B cell (primary cell): Measurements from ENCODE around the gene ZNF302. TPM values are rescaled to one million over a fixed set of nuclear protein-coding genes. Genes with fewer than 3 reads are reported as not detected.
"Not testable (repeated sequence)": the region's sequence is repeated elsewhere in the genome, so short reads cannot be mapped to it uniquely, and the experiment has no call there.

Experiments used
- ATAC-seq: fragments of 200-7000 bp; cut with Tn5 transposase; one replicate; pipeline ENCODE4 v1.10.0; 2021; ENCODE audit warnings: low read depth, mild to moderate bottlenecking, moderate number of reproducible peaks, moderate library complexity
- CTCF ChIA-PET: fragments of 350-600 bp; sonication (Branson Sonifier 250); formaldehyde crosslinking; loops from one replicate; lab custom pipeline; 2021; ENCODE audit warnings: antibody characterized with exemption, inconsistent platforms; lab: Charles Lee
- POLR2A ChIA-PET: fragments of 350-600 bp; sonication (Branson Sonifier 250); formaldehyde crosslinking; loops from one replicate; lab custom pipeline; 2021; ENCODE audit warnings: antibody characterized with exemption; lab: Charles Lee
- DNase-seq: peaks from one replicate; pipeline ENCODE4 v3.0.0; 2013
- H2AFZ ChIP-seq: 2 replicates; pipeline ENCODE4 v1.6.1; 2012; ENCODE audit warnings: mild to moderate bottlenecking, low read depth, low read length; ENCODE audit not compliant: insufficient read depth, poor library complexity, severe bottlenecking
- H3K27ac ChIP-seq, 2 donors: 1 replicate in 1 of 2; 2 replicates in 1 of 2; pipeline ENCODE4 v1.5.1; 2012 to 2013; ENCODE audit warnings: low read length in 2 of 2, mild to moderate bottlenecking in 2 of 2, moderate library complexity in 1 of 2
- H3K27me3 ChIP-seq, 4 experiments: fragments of 200-600 bp in 1 of 4; sonication (generic) in 1 of 4; replicated peaks in 1 of 4; 1 replicate in 2 of 4; 2 replicates in 2 of 4; pipeline versions ENCODE4 v1.6.1 to v1.7.0; 2013 to 2016; ENCODE audit warnings: low read length in 3 of 4, mild to moderate bottlenecking in 2 of 4, mixed read lengths in 1 of 4, moderate library complexity in 1 of 4; ENCODE audit not compliant: insufficient read depth in 4 of 4, control insufficient read depth in 3 of 4; ENCODE audit errors: control extremely low read depth in 1 of 4
- H3K36me3 ChIP-seq, 2 experiments: replicated peaks in 1 of 2; 1 replicate in 1 of 2; 2 replicates in 1 of 2; pipeline versions ENCODE4 v1.6.1 to v1.7.1; 2013; ENCODE audit warnings: low read length in 1 of 2; ENCODE audit not compliant: insufficient read depth in 2 of 2, control insufficient read depth in 1 of 2; ENCODE audit errors: control extremely low read depth in 1 of 2, extremely low read depth in 1 of 2
- H3K4me1 ChIP-seq, 2 donors: fragments of 200-600 bp in 1 of 2; sonication (generic) in 1 of 2; 1 replicate in 1 of 2; 2 replicates in 1 of 2; pipeline versions ENCODE4 v1.5.1 to v1.6.1; 2013 to 2017; ENCODE audit warnings: low read length in 2 of 2; ENCODE audit not compliant: control insufficient read depth in 2 of 2, insufficient read depth in 2 of 2
- H3K4me2 ChIP-seq: replicated peaks from 2 replicates; pipeline ENCODE3; 2012; ENCODE audit warnings: mild to moderate bottlenecking, low read depth, low read length; ENCODE audit not compliant: poor library complexity, severe bottlenecking
- H3K4me3 ChIP-seq, 5 experiments: fragments of 200-600 bp in 1 of 5; sonication (generic) in 1 of 5; 1 replicate in 3 of 5; 2 replicates in 2 of 5; pipeline versions ENCODE4 v1.5.1 to v1.7.0; 2011 to 2016; ENCODE audit warnings: low read length in 4 of 5, mild to moderate bottlenecking in 4 of 5, low read depth in 2 of 5, control low read depth in 1 of 5, moderate library complexity in 1 of 5; ENCODE audit not compliant: insufficient read depth in 1 of 5; ENCODE audit errors: control extremely low read depth in 1 of 5, extremely low read depth in 1 of 5
- H3K79me2 ChIP-seq: fragments of 200-600 bp; sonication (generic); one replicate; pipeline ENCODE4 v1.6.0; 2016; ENCODE audit warnings: low read length; ENCODE audit not compliant: control insufficient read depth, insufficient read depth
- H3K9ac ChIP-seq: fragments of 200-600 bp; sonication (generic); 2 replicates; pipeline ENCODE4 v1.6.1; 2017; ENCODE audit warnings: mild to moderate bottlenecking, low read length, moderate library complexity
- H3K9me3 ChIP-seq, 3 donors: one replicate each; pipeline versions ENCODE4 v1.6.1 to v1.7.1; 2013; ENCODE audit warnings: low read length in 2 of 3; ENCODE audit not compliant: control insufficient read depth in 2 of 3, insufficient read depth in 1 of 3; ENCODE audit errors: control extremely low read depth in 1 of 3
- H4K20me1 ChIP-seq: 2 replicates; pipeline ENCODE4 v1.6.0; 2012; ENCODE audit warnings: mild to moderate bottlenecking, low read length; ENCODE audit not compliant: insufficient read depth, control insufficient read depth, poor library complexity, severe bottlenecking
- H3K27ac Mint-ChIP-seq: one replicate; pipeline ENCODE4 v1.8.0; 2021; ENCODE audit warnings: mixed read lengths
- H3K27me3 Mint-ChIP-seq: one replicate; pipeline ENCODE4 v1.8.0; 2021; ENCODE audit warnings: mixed read lengths
- H3K4me1 Mint-ChIP-seq: one replicate; pipeline ENCODE4 v1.8.0; 2021; ENCODE audit warnings: mixed read lengths
- H3K4me3 Mint-ChIP-seq: one replicate; pipeline ENCODE4 v1.8.0; 2021; ENCODE audit warnings: mixed read lengths
- H3K9me3 Mint-ChIP-seq: one replicate; pipeline ENCODE4 v1.8.0; 2022; ENCODE audit warnings: mixed read lengths; ENCODE audit not compliant: insufficient read depth
- EZH2 ChIP-seq: IDR thresholded peaks from 2 replicates; pipeline ENCODE4 v1.6.1; 2012; ENCODE audit warnings: borderline replicate concordance, low read depth, mild to moderate bottlenecking, moderate library complexity, low read length; ENCODE audit not compliant: insufficient read depth, poor library complexity, severe bottlenecking
- WGBS: methylation state at CpG from one replicate; pipeline ENCODE4 v1.1.5; 2013; ENCODE audit warnings: missing lambda C conversion rate; ENCODE audit not compliant: insufficient coverage; 5-methylcytosine and 5-hydroxymethylcytosine counted together
- intact Hi-C: fragments of 100-400 bp; cut with micrococcal nuclease; formaldehyde crosslinking; loops from one replicate; pipeline ENCODE4 v1.10.0; 2022
- polyA plus RNA-seq: library from polyadenylated mRNA; depleted of rRNA; stranded (reverse); fragments of >200 nt; gene quantifications from 2 replicates; pipeline ENCODE4 v1.2.3, GENCODE V29; 2012
- total RNA-seq, 2 donors: library from RNA; stranded (reverse); fragments of 120-200 nt in 1 of 2; gene quantifications; 1 replicate in 1 of 2; 2 replicates in 1 of 2; pipeline versions ENCODE4 v1.2.3 to v1.2.4, GENCODE V29; 2013 to 2022
- TF ChIP-seq, protein P1 (sequence below): fragments of 200-600 bp; IDR thresholded peaks from one replicate; pipeline ENCODE4 v1.8.0; 2022; ENCODE audit warnings: antibody characterized with exemption, mild to moderate bottlenecking

ZNF302 gene
- total and polyA plus RNA-seq, 2 donors (not counting 1 experiment from before 2014, with no cell fraction given): 20.4 to 48.4 TPM

GRCh38 chr19:34681478-34681877 lies 4.0 kb downstream of the ZNF302 start:
- peaks cover 22% of the 10 kb centered on the region for H3K9me3 Mint-ChIP-seq

DNA sequence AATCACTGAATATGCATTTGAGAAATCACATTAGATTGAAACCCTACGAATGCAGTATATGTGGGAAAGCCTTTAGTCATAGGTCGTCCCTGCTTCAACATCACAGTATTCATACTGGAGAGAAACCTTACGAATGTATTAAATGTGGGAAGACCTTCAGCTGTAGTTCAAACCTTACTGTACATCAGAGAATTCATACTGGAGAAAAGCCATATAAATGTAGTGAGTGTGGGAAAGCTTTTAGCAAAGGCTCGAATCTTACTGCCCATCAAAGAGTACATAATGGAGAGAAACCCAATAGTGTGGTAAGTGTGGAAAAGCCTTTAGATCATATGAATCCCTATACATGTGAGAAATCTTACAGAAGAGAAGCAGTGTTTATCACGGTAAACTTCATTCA lies 7.8 kb downstream of the ZNF302 start:
- H3K27me3 ChIP-seq, POLR2A ChIA-PET, H3K27me3 Mint-ChIP-seq, H3K4me1 ChIP-seq, H2AFZ ChIP-seq, H3K27ac Mint-ChIP-seq, H3K79me2 ChIP-seq, intact Hi-C loops, ATAC-seq, H3K4me3 Mint-ChIP-seq, H3K4me1 Mint-ChIP-seq, H3K9ac ChIP-seq, H3K27ac ChIP-seq, H3K4me3 ChIP-seq, CTCF ChIA-PET, H3K4me2 ChIP-seq, DNase-seq, H4K20me1 ChIP-seq: not testable (repeated sequence)
- peaks cover 21% of the 10 kb centered on the region for H3K9me3 Mint-ChIP-seq
- peaks cover 9 to 28% of the 10 kb centered on the region in 2 experiments for H3K36me3 ChIP-seq
- WGBS: no CpG with 5 or more reads among the region's 5 CpGs
- peaks cover 12 to 41% (median 14%) of the 10 kb centered on the region in 3 donors for H3K9me3 ChIP-seq

More at GRCh38 chr19:34681478-34681877, 4.0 kb downstream of the ZNF302 start:
- no peak overlapping the region for H3K4me3 Mint-ChIP-seq
- DNase-seq (no peak), ATAC-seq (no peak)
- TF ChIP-seq EZH2: no peak
- TF ChIP-seq, protein P1, sequence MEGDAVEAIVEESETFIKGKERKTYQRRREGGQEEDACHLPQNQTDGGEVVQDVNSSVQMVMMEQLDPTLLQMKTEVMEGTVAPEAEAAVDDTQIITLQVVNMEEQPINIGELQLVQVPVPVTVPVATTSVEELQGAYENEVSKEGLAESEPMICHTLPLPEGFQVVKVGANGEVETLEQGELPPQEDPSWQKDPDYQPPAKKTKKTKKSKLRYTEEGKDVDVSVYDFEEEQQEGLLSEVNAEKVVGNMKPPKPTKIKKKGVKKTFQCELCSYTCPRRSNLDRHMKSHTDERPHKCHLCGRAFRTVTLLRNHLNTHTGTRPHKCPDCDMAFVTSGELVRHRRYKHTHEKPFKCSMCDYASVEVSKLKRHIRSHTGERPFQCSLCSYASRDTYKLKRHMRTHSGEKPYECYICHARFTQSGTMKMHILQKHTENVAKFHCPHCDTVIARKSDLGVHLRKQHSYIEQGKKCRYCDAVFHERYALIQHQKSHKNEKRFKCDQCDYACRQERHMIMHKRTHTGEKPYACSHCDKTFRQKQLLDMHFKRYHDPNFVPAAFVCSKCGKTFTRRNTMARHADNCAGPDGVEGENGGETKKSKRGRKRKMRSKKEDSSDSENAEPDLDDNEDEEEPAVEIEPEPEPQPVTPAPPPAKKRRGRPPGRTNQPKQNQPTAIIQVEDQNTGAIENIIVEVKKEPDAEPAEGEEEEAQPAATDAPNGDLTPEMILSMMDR: no peak
- H3K4me1 Mint-ChIP-seq: peaks cover 23% of the 10 kb centered on the region
- ChIA-PET POLR2A (no interaction called here), CTCF (interaction anchor here (0.8 kb wide), 1 partner anchor 31 kb away, joined by 3 read pairs; no protein-coding TSS in a partner anchor)
- Histone ChIP-seq H4K20me1 (no peaks in the 10 kb centered on the region), H3K4me1 (peaks cover 10 to 14% of the 10 kb centered on the region in 2 donors), H2AFZ (no peak overlapping the region), H3K27me3 (no peaks in the 10 kb centered on the region), H3K4me2 (no peak overlapping the region), H3K9ac (no peak overlapping the region), H3K36me3 (peaks cover 16 to 39% of the 10 kb centered on the region in 2 experiments), H3K79me2 (peaks cover 7% of the 10 kb centered on the region), H3K4me3 (no peak overlapping the region), H3K9me3 (peaks cover 10 to 29% (median 10%) of the 10 kb centered on the region in 3 donors), H3K27ac (no peak overlapping the region)
- no peaks in the 10 kb centered on the region for H3K27me3 Mint-ChIP-seq
- intact Hi-C loops: no loop called here
- 97% methylated on average over 5 of the region's 9 CpGs for WGBS
- no peak overlapping the region for H3K27ac Mint-ChIP-seq
